Osteoblast (primary cell): ENCODE results near the gene SPCS3. TPM values are rescaled to one million over a fixed set of nuclear protein-coding genes. Genes with fewer than 3 reads are reported as not detected.
A peak's percentile ranks its signal among the peaks of the same experiment; 100 is the strongest.
"Not testable (repeated sequence)": the region's sequence is repeated elsewhere in the genome, so short reads cannot be mapped to it uniquely, and the experiment has no call there.

ENCODE experiments used
- DNase-seq: peaks from one replicate; pipeline ENCODE4 v3.0.0; 2011; ENCODE audit warnings: low spot score, mixed read lengths; ENCODE audit not compliant: insufficient read length; ENCODE audit errors: missing footprints
- H2AFZ ChIP-seq: 2 replicates; pipeline ENCODE4 v1.6.0; 2011; ENCODE audit warnings: mild to moderate bottlenecking, low read length
- H3K27ac ChIP-seq: 2 replicates; pipeline ENCODE4 v1.5.1; 2011; ENCODE audit warnings: mild to moderate bottlenecking, low read depth, low read length, moderate library complexity
- H3K27me3 ChIP-seq: 2 replicates; pipeline ENCODE4 v1.6.0; 2012; ENCODE audit warnings: mild to moderate bottlenecking, control low read depth, inconsistent platforms, low read length, moderate library complexity; ENCODE audit not compliant: insufficient read depth
- H3K36me3 ChIP-seq: 2 replicates; pipeline ENCODE4 v1.5.1; 2011; ENCODE audit warnings: mild to moderate bottlenecking, low read length, control low read depth, moderate library complexity; ENCODE audit not compliant: insufficient read depth
- H3K4me1 ChIP-seq: 2 replicates; pipeline ENCODE4 v1.5.1; 2011; ENCODE audit warnings: mild to moderate bottlenecking, low read length, control low read depth, moderate library complexity; ENCODE audit not compliant: insufficient read depth
- H3K4me2 ChIP-seq: 2 replicates; pipeline ENCODE4 v1.6.0; 2011; ENCODE audit warnings: mild to moderate bottlenecking, low read length; ENCODE audit not compliant: insufficient read depth
- H3K4me3 ChIP-seq: fragments of 200-600 bp; sonication (generic); 3 replicates; pipeline ENCODE4 v1.5.1; 2012; ENCODE audit warnings: mild to moderate bottlenecking, low read length, inconsistent platforms; ENCODE audit not compliant: insufficient read depth
- H3K79me2 ChIP-seq: 2 replicates; pipeline ENCODE4 v1.6.0; 2012; ENCODE audit warnings: mild to moderate bottlenecking, low read length, control low read depth, inconsistent platforms; ENCODE audit not compliant: insufficient read depth
- H3K9me3 ChIP-seq: 2 replicates; pipeline ENCODE4 v1.5.1; 2011; ENCODE audit warnings: low read depth, low read length, control low read depth
- H4K20me1 ChIP-seq: 2 replicates; pipeline ENCODE4 v1.6.0; 2012; ENCODE audit warnings: mild to moderate bottlenecking, low read length, control low read depth; ENCODE audit not compliant: insufficient read depth
- total RNA-seq: library from RNA; depleted of rRNA; stranded (reverse); fragments of >200 nt; gene quantifications from 2 replicates; pipeline ENCODE4 v1.2.3, GENCODE V29; 2012
- TF ChIP-seq, protein P1 (sequence below): IDR thresholded peaks from 2 replicates; pipeline ENCODE4 v1.5.1; 2011; ENCODE audit warnings: mild to moderate bottlenecking, low read depth, low read length, moderate library complexity; ENCODE audit errors: extremely low read depth

Gene SPCS3
- total RNA-seq, 1 donor = 115 TPM

DNA sequence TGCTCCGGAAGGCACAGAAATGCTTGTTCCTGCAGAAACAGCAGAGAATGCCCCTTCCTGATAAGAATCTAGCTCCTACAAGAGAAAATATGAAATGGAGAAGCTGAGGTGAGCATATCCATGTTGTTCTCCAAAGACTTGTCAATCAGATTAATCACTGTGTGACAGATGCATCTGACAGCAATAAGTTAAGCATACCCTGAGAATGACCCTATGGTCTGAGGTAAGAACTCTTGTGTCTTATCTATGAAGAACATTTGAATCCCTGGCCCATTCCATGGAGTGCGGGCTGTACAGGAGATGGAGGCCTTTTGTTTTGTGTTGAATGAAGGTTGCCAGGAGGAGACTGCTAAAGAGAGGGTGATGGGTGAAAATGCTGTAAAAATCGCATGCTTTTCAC is 29.2 kb upstream of the SPCS3 start:
- H3K36me3 ChIP-seq = no peaks in the 10 kb centered on the region
- DNase-seq = no peak
- H4K20me1 ChIP-seq = no peaks in the 10 kb centered on the region
- H3K79me2 ChIP-seq = no peaks in the 10 kb centered on the region
- no peaks in the 10 kb centered on the region for H3K27me3 ChIP-seq
- TF ChIP-seq, protein P1, sequence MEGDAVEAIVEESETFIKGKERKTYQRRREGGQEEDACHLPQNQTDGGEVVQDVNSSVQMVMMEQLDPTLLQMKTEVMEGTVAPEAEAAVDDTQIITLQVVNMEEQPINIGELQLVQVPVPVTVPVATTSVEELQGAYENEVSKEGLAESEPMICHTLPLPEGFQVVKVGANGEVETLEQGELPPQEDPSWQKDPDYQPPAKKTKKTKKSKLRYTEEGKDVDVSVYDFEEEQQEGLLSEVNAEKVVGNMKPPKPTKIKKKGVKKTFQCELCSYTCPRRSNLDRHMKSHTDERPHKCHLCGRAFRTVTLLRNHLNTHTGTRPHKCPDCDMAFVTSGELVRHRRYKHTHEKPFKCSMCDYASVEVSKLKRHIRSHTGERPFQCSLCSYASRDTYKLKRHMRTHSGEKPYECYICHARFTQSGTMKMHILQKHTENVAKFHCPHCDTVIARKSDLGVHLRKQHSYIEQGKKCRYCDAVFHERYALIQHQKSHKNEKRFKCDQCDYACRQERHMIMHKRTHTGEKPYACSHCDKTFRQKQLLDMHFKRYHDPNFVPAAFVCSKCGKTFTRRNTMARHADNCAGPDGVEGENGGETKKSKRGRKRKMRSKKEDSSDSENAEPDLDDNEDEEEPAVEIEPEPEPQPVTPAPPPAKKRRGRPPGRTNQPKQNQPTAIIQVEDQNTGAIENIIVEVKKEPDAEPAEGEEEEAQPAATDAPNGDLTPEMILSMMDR = no peak
- H3K4me3 ChIP-seq = no peak overlapping the region
- H3K4me2 ChIP-seq = no peak overlapping the region
- no peaks in the 10 kb centered on the region for H3K9me3 ChIP-seq
- H3K27ac ChIP-seq = no peak overlapping the region
- H3K4me1 ChIP-seq = no peaks in the 10 kb centered on the region
- no peak overlapping the region for H2AFZ ChIP-seq

DNA sequence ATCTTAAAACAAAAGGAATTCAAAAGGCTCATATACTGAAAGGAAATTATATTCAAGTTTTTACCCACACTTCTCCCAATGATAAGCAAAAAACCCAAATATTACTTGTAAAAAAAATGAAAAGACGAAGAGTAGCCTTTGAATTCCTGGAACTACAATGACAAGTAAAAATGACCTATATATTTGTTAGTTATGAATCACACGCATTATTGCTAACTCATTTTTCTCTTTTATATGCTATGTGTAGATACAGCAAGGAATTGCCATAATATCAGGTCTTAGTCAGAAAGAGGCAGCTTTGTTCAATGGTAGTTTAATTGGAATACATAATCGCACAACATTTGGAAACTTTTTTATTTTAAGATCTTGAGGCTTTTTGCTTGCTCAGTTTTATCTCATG is 28.0 kb upstream of the SPCS3 start:
- Histone ChIP-seq H3K79me2 (no peaks in the 10 kb centered on the region), H2AFZ (no peak overlapping the region), H3K4me1 (no peaks in the 10 kb centered on the region), H4K20me1 (no peaks in the 10 kb centered on the region), H3K27ac (no peak overlapping the region), H3K9me3 (no peaks in the 10 kb centered on the region), H3K36me3 (no peaks in the 10 kb centered on the region), H3K27me3 (no peaks in the 10 kb centered on the region), H3K4me2 (no peak overlapping the region), H3K4me3 (no peak overlapping the region)
- TF ChIP-seq, protein P1 = no peak
- no peak for DNase-seq

DNA sequence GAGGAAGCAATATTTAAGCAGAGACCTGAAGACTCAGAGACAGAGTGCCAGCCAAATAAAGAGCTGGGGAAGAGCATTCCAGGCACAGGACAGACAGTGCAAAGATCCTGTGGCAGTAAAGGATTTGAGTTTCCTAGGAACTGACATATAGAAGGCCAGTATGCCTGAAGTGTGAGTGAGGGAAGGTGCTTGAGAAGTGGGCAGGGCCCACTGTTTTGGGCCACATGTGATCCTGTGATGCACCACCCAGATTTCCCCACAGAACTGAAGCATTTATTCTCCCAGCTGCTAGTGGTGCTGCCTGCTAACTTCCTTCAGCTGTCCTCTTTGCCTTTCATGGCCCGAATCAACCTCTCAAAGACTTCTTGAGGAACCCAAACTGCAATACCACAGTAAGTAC is 26.8 kb upstream of the SPCS3 start:
- no peak overlapping the region for H3K4me2 ChIP-seq
- no peaks in the 10 kb centered on the region for H3K9me3 ChIP-seq
- no peak overlapping the region for H3K4me3 ChIP-seq
- H4K20me1 ChIP-seq = no peaks in the 10 kb centered on the region
- DNase-seq = no peak
- H3K4me1 ChIP-seq = no peaks in the 10 kb centered on the region
- TF ChIP-seq, protein P1 = no peak
- H3K27me3 ChIP-seq = no peaks in the 10 kb centered on the region
- H3K79me2 ChIP-seq = no peaks in the 10 kb centered on the region
- no peaks in the 10 kb centered on the region for H3K36me3 ChIP-seq
- peak overlapping the region; percentile 43 for H2AFZ ChIP-seq
- no peak overlapping the region for H3K27ac ChIP-seq

DNA sequence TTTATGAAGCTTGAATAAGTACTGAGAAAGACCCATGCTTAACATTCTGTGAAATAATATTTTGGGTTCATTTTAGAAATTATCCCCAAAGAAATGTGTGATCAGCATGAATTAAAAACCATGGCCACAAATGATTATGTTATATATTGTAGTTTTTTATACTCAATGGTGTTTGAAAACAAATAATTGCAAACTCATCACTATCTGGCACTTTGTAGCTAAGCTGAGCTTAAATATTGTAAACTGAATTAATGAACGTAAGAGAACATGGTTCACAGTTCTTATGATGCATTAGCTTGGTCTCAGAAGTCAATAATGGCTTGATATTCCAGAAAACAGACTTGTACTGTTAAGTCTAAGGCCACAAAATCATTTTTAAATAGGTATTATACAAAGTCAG is 26.1 kb upstream of the SPCS3 start:
- DNase-seq = no peak
- no peak overlapping the region for H3K4me3 ChIP-seq
- H3K4me1 ChIP-seq = no peaks in the 10 kb centered on the region
- H3K79me2 ChIP-seq = no peaks in the 10 kb centered on the region
- TF ChIP-seq, protein P1 = no peak
- no peak overlapping the region for H2AFZ ChIP-seq
- no peaks in the 10 kb centered on the region for H3K9me3 ChIP-seq
- H3K27me3 ChIP-seq = no peaks in the 10 kb centered on the region
- no peak overlapping the region for H3K27ac ChIP-seq
- H3K4me2 ChIP-seq = no peak overlapping the region
- H3K36me3 ChIP-seq = no peaks in the 10 kb centered on the region
- H4K20me1 ChIP-seq = no peaks in the 10 kb centered on the region

DNA sequence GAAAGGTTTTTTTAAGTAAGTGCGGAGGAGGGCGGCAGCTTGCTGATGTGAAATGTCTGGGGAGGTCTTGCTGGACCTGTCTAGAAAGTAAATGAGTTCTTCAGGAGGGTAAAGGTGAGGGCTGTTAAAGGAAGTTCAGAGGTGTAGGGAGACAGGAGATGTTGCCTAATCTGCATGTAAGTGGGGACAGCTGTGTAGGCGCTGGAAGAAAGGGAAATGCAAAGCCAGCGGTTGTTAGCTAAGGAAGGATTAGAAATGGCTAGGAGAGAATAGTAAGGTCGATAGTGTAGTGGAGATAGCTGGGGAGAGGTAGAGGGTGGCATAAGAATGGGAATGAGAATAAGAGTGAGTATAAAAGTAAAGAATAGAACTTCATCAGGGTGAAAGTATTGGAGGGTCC is 23.9 kb upstream of the SPCS3 start:
- H3K79me2 ChIP-seq, DNase-seq, H3K4me3 ChIP-seq, H3K27ac ChIP-seq, H2AFZ ChIP-seq, H3K36me3 ChIP-seq, H3K27me3 ChIP-seq, H4K20me1 ChIP-seq, H3K4me1 ChIP-seq, H3K4me2 ChIP-seq, H3K9me3 ChIP-seq: not testable (repeated sequence)
